Smooth muscle cell (in vitro differentiated cells): ENCODE results near the gene GJC1. TPM values are rescaled to one million over a fixed set of nuclear protein-coding genes. Genes with fewer than 3 reads are reported as not detected.

Experiments
- DNase-seq: peaks from one replicate; lab custom pipeline; 2025; ENCODE audit not compliant: unreplicated experiment; lab: John Stamatoyannopoulos, UW
- H2AFZ ChIP-seq: fragments of 200-600 bp; sonication (generic); 2 replicates; pipeline ENCODE4 v1.6.0; 2016; ENCODE audit warnings: antibody characterized with exemption, low read depth, mild to moderate bottlenecking
- H3F3A ChIP-seq: fragments of 200-600 bp; sonication (generic); 2 replicates; pipeline ENCODE4 v1.6.0; 2017; ENCODE audit warnings: antibody characterized with exemption, low read depth
- H3K27ac ChIP-seq: fragments of 200-600 bp; sonication (generic); 2 replicates; pipeline ENCODE4 v1.5.1; 2016; ENCODE audit warnings: low read depth, mild to moderate bottlenecking
- H3K27me3 ChIP-seq: fragments of 200-600 bp; sonication (generic); 2 replicates; pipeline ENCODE4 v1.6.1; 2016; ENCODE audit warnings: low read depth, mild to moderate bottlenecking
- H3K36me3 ChIP-seq: fragments of 200-600 bp; sonication (generic); 2 replicates; pipeline ENCODE4 v1.5.1; 2016; ENCODE audit warnings: low read depth
- H3K4me1 ChIP-seq: fragments of 200-600 bp; sonication (generic); 2 replicates; pipeline ENCODE4 v1.5.1; 2016; ENCODE audit warnings: low read depth
- H3K4me2 ChIP-seq: fragments of 200-600 bp; sonication (generic); 2 replicates; pipeline ENCODE4 v1.6.0; 2016; ENCODE audit warnings: mild to moderate bottlenecking
- H3K4me3 ChIP-seq: fragments of 200-600 bp; sonication (generic); 2 replicates; pipeline ENCODE4 v1.5.1; 2016; ENCODE audit warnings: mild to moderate bottlenecking
- H3K79me2 ChIP-seq: fragments of 200-600 bp; sonication (generic); 2 replicates; pipeline ENCODE4 v1.6.0; 2016; ENCODE audit warnings: low read depth, mild to moderate bottlenecking
- H3K9ac ChIP-seq: fragments of 200-600 bp; sonication (generic); 2 replicates; pipeline ENCODE4 v1.6.0; 2016; ENCODE audit warnings: low read depth
- H3K9me3 ChIP-seq: fragments of 200-600 bp; sonication (generic); replicated peaks from 2 replicates; pipeline ENCODE4 v1.5.1; 2016; ENCODE audit warnings: low read depth
- H4K20me1 ChIP-seq: fragments of 200-600 bp; sonication (generic); 2 replicates; pipeline ENCODE4 v1.6.0; 2016; ENCODE audit warnings: low read depth
- CTCF ChIP-seq: fragments of 200-600 bp; sonication (generic); IDR thresholded peaks from 2 replicates; pipeline ENCODE4 v1.5.1; 2017; ENCODE audit warnings: borderline replicate concordance, mild to moderate bottlenecking, antibody characterized with exemption; ENCODE audit not compliant: insufficient read depth, poor library complexity, severe bottlenecking
- WGBS: methylation state at CpG from one replicate; pipeline ENCODE4 v1.1.7; 2016; ENCODE audit warnings: low lambda C conversion rate; 5-methylcytosine and 5-hydroxymethylcytosine counted together
- polyA plus RNA-seq: library from polyadenylated mRNA; unstranded; fragments of >200 nt; fragmentation: Nextera tagmentation; extraction: Ambion mirVana; gene quantifications from 2 replicates; pipeline ENCODE4 v1.2.1, GENCODE V29; 2016
- total RNA-seq: library from RNA; depleted of rRNA; stranded (reverse); fragments of >200 nt; gene quantifications from 2 replicates; pipeline ENCODE4 v1.2.3, GENCODE V29; 2014

Gene GJC1
- total and polyA plus RNA-seq, 2 experiments from 2014 or later, result 8.0 to 16.1 TPM

GRCh38 chr17:44854192-44854591 lies 24.1 kb upstream of the GJC1 start:
- no peak overlapping the region for H3K4me3 ChIP-seq
- 95% methylated on average over 5 of the region's 5 CpGs for WGBS
- H3K4me2 ChIP-seq, result no peak overlapping the region

GRCh38 chr17:44850612-44851011 lies 20.5 kb upstream of the GJC1 start:
- WGBS, result 98% methylated on average over 5 of the region's 5 CpGs
- H3F3A ChIP-seq, result no peaks in the 10 kb centered on the region
- no peak for TF ChIP-seq CTCF

More at GRCh38 chr17:44854192-44854591, 24.1 kb upstream of the GJC1 start:
- Histone ChIP-seq H4K20me1 (no peaks in the 10 kb centered on the region), H3K9ac (no peak overlapping the region), H3K9me3 (no peaks in the 10 kb centered on the region), H3K36me3 (peaks cover 16% of the 10 kb centered on the region), H3K27me3 (no peaks in the 10 kb centered on the region), H3K27ac (no peak overlapping the region), H3F3A (no peaks in the 10 kb centered on the region), H3K79me2 (no peaks in the 10 kb centered on the region), H3K4me1 (no peaks in the 10 kb centered on the region), H2AFZ (no peak overlapping the region)
- no peak for DNase-seq
- TF ChIP-seq CTCF, result no peak

GRCh38 chr17:44850025-44850424 lies 19.9 kb upstream of the GJC1 start:
- Histone ChIP-seq H3K4me1 (no peaks in the 10 kb centered on the region), H2AFZ (no peak overlapping the region), H3K9me3 (no peaks in the 10 kb centered on the region), H3K79me2 (no peaks in the 10 kb centered on the region), H3K36me3 (peaks cover 5% of the 10 kb centered on the region), H3K27ac (no peak overlapping the region), H3K27me3 (no peaks in the 10 kb centered on the region), H3F3A (no peaks in the 10 kb centered on the region), H3K4me3 (no peak overlapping the region), H3K9ac (no peak overlapping the region), H3K4me2 (no peak overlapping the region), H4K20me1 (no peaks in the 10 kb centered on the region)
- DNase-seq, result no peak
- 98% methylated on average over 7 of the region's 7 CpGs for WGBS
- no peak for TF ChIP-seq CTCF

More at GRCh38 chr17:44850612-44851011, 20.5 kb upstream of the GJC1 start:
- Histone ChIP-seq H3K4me1 (no peaks in the 10 kb centered on the region), H3K4me3 (no peak overlapping the region), H3K79me2 (no peaks in the 10 kb centered on the region), H3K27ac (no peak overlapping the region), H3K4me2 (no peak overlapping the region), H3K27me3 (no peaks in the 10 kb centered on the region), H3K9me3 (no peaks in the 10 kb centered on the region), H2AFZ (no peak overlapping the region), H3K9ac (no peak overlapping the region), H3K36me3 (peaks cover 10% of the 10 kb centered on the region), H4K20me1 (no peaks in the 10 kb centered on the region)
- no peak for DNase-seq

GRCh38 chr17:44848961-44849489 lies 18.9 kb upstream of the GJC1 start:
- Histone ChIP-seq H3K36me3 (no peaks in the 10 kb centered on the region), H2AFZ (no peak overlapping the region), H3K4me3 (no peak overlapping the region), H3K79me2 (no peaks in the 10 kb centered on the region), H3K27ac (no peak overlapping the region), H3K4me1 (no peaks in the 10 kb centered on the region), H3K4me2 (no peak overlapping the region), H3K9ac (no peak overlapping the region), H3F3A (no peaks in the 10 kb centered on the region), H4K20me1 (no peaks in the 10 kb centered on the region), H3K9me3 (no peaks in the 10 kb centered on the region), H3K27me3 (no peaks in the 10 kb centered on the region)
- no peak for TF ChIP-seq CTCF
- WGBS, result 94% methylated on average over 12 of the region's 12 CpGs
- no peak for DNase-seq
